Neural crest cell (in vitro differentiated cells): ENCODE measurements around the gene NUCB1. TPM values are rescaled to one million over a fixed set of nuclear protein-coding genes. Genes with fewer than 3 reads are reported as not detected.

ENCODE experiments used
- DNase-seq: peaks from one replicate; pipeline ENCODE4 v3.0.0; 2021; ENCODE audit warnings: low read depth, mixed read lengths, low spot score
- H3K27ac Mint-ChIP-seq: one replicate; pipeline ENCODE4 v1.8.0; 2021; ENCODE audit warnings: mild to moderate bottlenecking, mixed read lengths; ENCODE audit not compliant: unreplicated experiment
- H3K27me3 Mint-ChIP-seq: 2 replicates; pipeline ENCODE4 v1.8.0; 2021; ENCODE audit warnings: low read depth, mild to moderate bottlenecking, mixed read lengths
- H3K36me3 Mint-ChIP-seq: 2 replicates; pipeline ENCODE4 v1.8.0; 2021; ENCODE audit warnings: low read depth, mild to moderate bottlenecking, mixed read lengths
- H3K4me1 Mint-ChIP-seq: 2 replicates; pipeline ENCODE4 v1.8.0; 2021; ENCODE audit warnings: mixed read lengths
- H3K4me3 Mint-ChIP-seq: one replicate; pipeline ENCODE4 v1.8.0; 2021; ENCODE audit warnings: mild to moderate bottlenecking, mixed read lengths
- H3K9me3 Mint-ChIP-seq: 2 replicates; pipeline ENCODE4 v1.8.0; 2021; ENCODE audit warnings: mixed read lengths
- CTCF ChIP-seq: fragments of 200-600 bp; sonication (generic); conservative IDR thresholded peaks from 2 replicates; pipeline ENCODE4 v1.5.0; 2021; ENCODE audit warnings: antibody characterized with exemption, mild to moderate bottlenecking
- total RNA-seq: library from RNA; stranded (reverse); gene quantifications from 2 replicates; pipeline ENCODE4 v1.2.1, GENCODE V29; 2021

The NUCB1 gene
- total RNA-seq, 1 donor from 2014 or later, result 102 TPM

DNA sequence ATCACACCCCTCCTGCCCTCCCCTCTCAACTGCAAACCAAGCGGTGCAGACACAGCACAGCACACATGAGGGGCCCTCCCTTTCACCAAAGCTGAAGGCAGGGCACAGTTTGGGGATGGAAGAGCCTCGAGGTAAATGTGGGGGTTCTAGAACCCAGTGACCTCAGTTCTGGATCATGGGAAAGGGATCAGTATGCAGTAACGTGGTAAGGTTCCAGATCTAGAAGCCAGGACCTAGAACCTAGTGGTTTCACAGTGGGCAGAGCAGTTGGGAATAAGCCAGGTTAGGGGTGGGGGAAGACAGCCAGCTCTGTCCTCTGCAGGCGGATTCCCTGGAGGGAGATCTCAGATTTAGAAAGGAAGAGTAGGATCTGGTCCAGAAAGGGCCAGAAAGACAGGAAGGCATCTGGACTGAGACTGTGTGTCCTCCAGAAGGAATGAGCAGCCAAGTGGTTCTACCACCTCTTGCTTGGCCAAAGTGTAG lies 68.1 kb downstream of the NUCB1 start:
- Mint-ChIP-seq H3K9me3 (no peaks in the 10 kb centered on the region), H3K4me1 (peaks cover 44% of the 10 kb centered on the region), H3K4me3 (peak overlapping the region; percentile 99), H3K27me3 (peaks cover 21% of the 10 kb centered on the region), H3K36me3 (peaks cover 22% of the 10 kb centered on the region), H3K27ac (no peak overlapping the region)
- no peak for TF ChIP-seq CTCF
- no peak for DNase-seq

- Mint-ChIP-seq H3K36me3 (peaks cover 22% of the 10 kb centered on the region), H3K27me3 (peaks cover 21% of the 10 kb centered on the region), H3K4me3 (no peak overlapping the region), H3K4me1 (peaks cover 39% of the 10 kb centered on the region), H3K27ac (no peak overlapping the region), H3K9me3 (no peaks in the 10 kb centered on the region)
- DNase-seq, result no peak
- no peak for TF ChIP-seq CTCF
Measured at GRCh38 chr19:48968813-48969218, 68.7 kb downstream of the NUCB1 start.

- TF ChIP-seq CTCF, result no peak
- H3K4me3 Mint-ChIP-seq, result peak overlapping the region; percentile 74
- H3K27ac Mint-ChIP-seq, result no peak overlapping the region
- H3K36me3 Mint-ChIP-seq, result peaks cover 22% of the 10 kb centered on the region
- peaks cover 16% of the 10 kb centered on the region for H3K27me3 Mint-ChIP-seq
- DNase-seq, result no peak
- H3K4me1 Mint-ChIP-seq, result peaks cover 32% of the 10 kb centered on the region
- H3K9me3 Mint-ChIP-seq, result no peaks in the 10 kb centered on the region
Measured at GRCh38 chr19:48969276-48970138, 69.4 kb downstream of the NUCB1 start.

- Mint-ChIP-seq H3K4me3 (peak overlapping the region; percentile 74), H3K27me3 (peaks cover 11% of the 10 kb centered on the region), H3K36me3 (peaks cover 22% of the 10 kb centered on the region), H3K27ac (no peak overlapping the region), H3K4me1 (peaks cover 26% of the 10 kb centered on the region), H3K9me3 (no peaks in the 10 kb centered on the region)
- no peak for DNase-seq
- TF ChIP-seq CTCF, result no peak
Measured at GRCh38 chr19:48970139-48970766, 70.1 kb downstream of the NUCB1 start.

DNA sequence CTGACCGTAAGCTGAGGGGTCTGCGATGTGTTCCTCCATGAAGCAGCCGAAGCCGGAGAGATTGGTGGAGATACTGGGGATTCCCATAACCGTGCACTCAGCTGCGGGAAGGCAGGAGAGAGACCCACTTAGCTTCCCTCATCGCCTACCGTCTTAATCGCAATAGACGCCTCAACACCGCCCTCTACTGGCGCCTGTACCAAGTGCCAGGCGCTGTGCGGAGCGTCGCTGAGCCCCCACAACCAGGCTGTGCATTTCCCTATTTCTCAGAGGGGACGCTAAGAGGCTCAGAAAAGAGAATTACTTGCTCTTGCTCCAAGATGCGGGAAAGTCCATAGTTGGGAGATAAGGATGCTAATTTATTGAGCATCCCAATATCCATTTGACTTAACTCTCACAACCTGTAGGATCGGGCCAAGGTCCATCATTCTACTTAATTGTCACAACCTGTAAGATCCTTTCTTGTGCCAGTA lies 70.8 kb downstream of the NUCB1 start:
- TF ChIP-seq CTCF, result peak; percentile 94
- H3K36me3 Mint-ChIP-seq, result peaks cover 19% of the 10 kb centered on the region

More for the DNA sequence above, 70.8 kb downstream of the NUCB1 start:
- H3K27me3 Mint-ChIP-seq, result peaks cover 4% of the 10 kb centered on the region
- H3K4me3 Mint-ChIP-seq, result peak overlapping the region; percentile 74
- peaks cover 19% of the 10 kb centered on the region for H3K4me1 Mint-ChIP-seq
- H3K27ac Mint-ChIP-seq, result no peak overlapping the region
- H3K9me3 Mint-ChIP-seq, result no peaks in the 10 kb centered on the region
- DNase-seq, result peak; percentile 90

Other genes starting within 250 kb of the NUCB1 start
- 0.50 and 0.75 TPM in 2 replicates for gene NTN5, start 227.3 kb upstream of the NUCB1 start, total RNA-seq
- gene FUT2, start 204.3 kb upstream of the NUCB1 start, total RNA-seq, result not detected in 2 replicates
- gene MAMSTR, start 180.6 kb upstream of the NUCB1 start, total RNA-seq, result 2.4 and 2.6 TPM in 2 replicates
- 0.59 and 1.0 TPM in 2 replicates for gene RASIP1, start 159.7 kb upstream of the NUCB1 start, total RNA-seq
- 0.23 TPM in 1 of 2 replicates, not detected in the other for gene IZUMO1, start 153.4 kb upstream of the NUCB1 start, total RNA-seq
- 0.51 and 0.59 TPM in 2 replicates for gene FUT1, start 147.7 kb upstream of the NUCB1 start, total RNA-seq
- not detected in 2 replicates for gene FGF21, start 144.8 kb upstream of the NUCB1 start, total RNA-seq
- 40.3 and 40.4 TPM in 2 replicates for gene BCAT2, start 89.3 kb upstream of the NUCB1 start, total RNA-seq
- 4.2 and 6.6 TPM in 2 replicates for gene HSD17B14, start 63.8 kb upstream of the NUCB1 start, total RNA-seq
- 38.1 and 41.8 TPM in 2 replicates for gene PLEKHA4, start 31.7 kb upstream of the NUCB1 start, total RNA-seq
- 27.5 and 27.8 TPM in 2 replicates for gene PPP1R15A, start 27.9 kb upstream of the NUCB1 start, total RNA-seq
- not detected in 2 replicates for gene TULP2, start 1.6 kb upstream of the NUCB1 start, total RNA-seq
- gene DHDH, start 33.4 kb downstream of the NUCB1 start, total RNA-seq, result 0.47 and 0.82 TPM in 2 replicates
- gene BAX, start 54.6 kb downstream of the NUCB1 start, total RNA-seq, result 150 and 171 TPM in 2 replicates
- gene FTL, start 65.0 kb downstream of the NUCB1 start, total RNA-seq, result 908 and 1,003 TPM in 2 replicates
- 53.2 and 56.2 TPM in 2 replicates for gene GYS1, start 93.0 kb downstream of the NUCB1 start, total RNA-seq
- gene RUVBL2, start 93.6 kb downstream of the NUCB1 start, total RNA-seq, result 118 and 125 TPM in 2 replicates
- gene LHB, start 116.8 kb downstream of the NUCB1 start, total RNA-seq, result not detected in 2 replicates
- gene CGB3, start 124.0 kb downstream of the NUCB1 start, total RNA-seq, result not detected in 2 replicates
- gene CGB2, start 131.6 kb downstream of the NUCB1 start, total RNA-seq, result not detected in 2 replicates
- gene CGB1, start 136.6 kb downstream of the NUCB1 start, total RNA-seq, result not detected in 2 replicates
- gene CGB5, start 143.5 kb downstream of the NUCB1 start, total RNA-seq, result not detected in 2 replicates
- gene CGB8, start 148.8 kb downstream of the NUCB1 start, total RNA-seq, result not detected in 2 replicates
- gene CGB7, start 157.4 kb downstream of the NUCB1 start, total RNA-seq, result not detected in 2 replicates
- not detected in 2 replicates for gene NTF4, start 164.5 kb downstream of the NUCB1 start, total RNA-seq
- gene KCNA7, start 172.4 kb downstream of the NUCB1 start, total RNA-seq, result not detected in 2 replicates
- 291 and 303 TPM in 2 replicates for gene SNRNP70, start 185.1 kb downstream of the NUCB1 start, total RNA-seq
- 5.4 and 7.5 TPM in 2 replicates for gene LIN7B, start 214.1 kb downstream of the NUCB1 start, total RNA-seq
- gene C19orf73, start 218.8 kb downstream of the NUCB1 start, total RNA-seq, result 1.0 and 1.3 TPM in 2 replicates
- gene PPFIA3, start 219.2 kb downstream of the NUCB1 start, total RNA-seq, result 21.7 and 22.7 TPM in 2 replicates